HepG2 (cell line): ENCODE data around the gene RPS15A. TPM values are rescaled to one million over a fixed set of nuclear protein-coding genes. Genes with fewer than 3 reads are reported as not detected.

ENCODE experiments used
- FOXJ3 ChIP-seq: sonication (generic); formaldehyde crosslinking; IDR thresholded peaks from 2 replicates; pipeline ENCODE4 v1.4.0; 2020; ENCODE audit warnings: missing genetic modification reagents, mild to moderate bottlenecking, borderline replicate concordance
- HHEX ChIP-seq: IDR thresholded peaks from 2 replicates; pipeline ENCODE4 v1.6.1; 2016; ENCODE audit warnings: control low read depth
- HIVEP1 ChIP-seq: sonication (generic); formaldehyde crosslinking; IDR thresholded peaks from 2 replicates; pipeline ENCODE4 v1.4.0; 2020; ENCODE audit warnings: mild to moderate bottlenecking, missing genetic modification reagents
- NAIF1 ChIP-seq: sonication (generic); formaldehyde crosslinking; IDR thresholded peaks from 2 replicates; pipeline ENCODE4 v1.5.0; 2020; ENCODE audit warnings: mild to moderate bottlenecking, missing genetic modification reagents, borderline replicate concordance
- REXO4 ChIP-seq: sonication (generic); formaldehyde crosslinking; IDR thresholded peaks from 2 replicates; pipeline ENCODE4 v1.8.0; 2022; ENCODE audit warnings: missing genetic modification reagents, mild to moderate bottlenecking, borderline replicate concordance
- SKIL ChIP-seq: sonication (generic); formaldehyde crosslinking; IDR thresholded peaks from 2 replicates; pipeline ENCODE4 v1.8.0; 2022; ENCODE audit warnings: missing genetic modification reagents, mild to moderate bottlenecking, moderate library complexity, borderline replicate concordance
- USF2 ChIP-seq, 2 experiments: sonication (generic) in 1 of 2; formaldehyde crosslinking in 1 of 2; IDR thresholded peaks; 2 replicates each; pipeline versions ENCODE4 v1.5.1 to v1.6.1; 2011 to 2020; ENCODE audit warnings: borderline replicate concordance in 1 of 2, low read depth in 1 of 2, low read length in 1 of 2, mild to moderate bottlenecking in 1 of 2, missing genetic modification reagents in 1 of 2, moderate library complexity in 1 of 2
- ZBTB20 ChIP-seq: sonication (generic); formaldehyde crosslinking; IDR thresholded peaks from 2 replicates; pipeline ENCODE4 v1.8.1; 2023; ENCODE audit warnings: missing genetic modification reagents, low read depth, mild to moderate bottlenecking, borderline replicate concordance
- ZHX2 ChIP-seq, 2 experiments: sonication (generic) in 1 of 2; formaldehyde crosslinking in 1 of 2; IDR thresholded peaks; 2 replicates each; pipeline versions ENCODE4 v1.6.1 to v1.9.0; 2014 to 2022; ENCODE audit warnings: antibody characterized with exemption in 1 of 2, borderline replicate concordance in 1 of 2, inconsistent platforms in 1 of 2, low read depth in 1 of 2, missing genetic modification reagents in 1 of 2
- ZIK1 ChIP-seq: sonication (generic); formaldehyde crosslinking; IDR thresholded peaks from 2 replicates; pipeline ENCODE4 v1.5.0; 2020; ENCODE audit warnings: mild to moderate bottlenecking, low read depth, missing genetic modification reagents, borderline replicate concordance
- ZNF10 ChIP-seq: sonication (generic); formaldehyde crosslinking; IDR thresholded peaks from 2 replicates; pipeline ENCODE4 v1.4.0; 2020; ENCODE audit warnings: mild to moderate bottlenecking, low read depth, missing genetic modification reagents, borderline replicate concordance
- ZNF770 ChIP-seq: sonication (generic); formaldehyde crosslinking; IDR thresholded peaks from 2 replicates; pipeline ENCODE4 v1.5.0; 2020; ENCODE audit warnings: mild to moderate bottlenecking, missing genetic modification reagents
- polyA plus RNA-seq, 8 experiments: library from polyadenylated mRNA; depleted of rRNA in 3 of 8; stranded (reverse) in 7 of 8; unstranded in 1 of 8; fragments of >200 nt; fragmentation: Illumina TruSeq in 4 of 8; extraction: Trizol in 4 of 8; gene quantifications; 2 replicates each; pipeline versions ENCODE4 v1.2.1 to v1.2.3, GENCODE V29; 2011 to 2016; ENCODE audit warnings: low read depth in 4 of 8, missing spikeins in 1 of 8, mixed read lengths in 1 of 8; ENCODE audit not compliant: insufficient read depth in 1 of 8
- total RNA-seq, 5 experiments: library from RNA; depleted of rRNA; stranded (reverse); fragments of >200 nt; fragmentation: Illumina TruSeq; extraction: Trizol; gene quantifications; 2 replicates each; pipeline ENCODE4 v1.2.3, GENCODE V29; 2016; ENCODE audit warnings: low read depth in 1 of 5

RPS15A gene
- total and polyA plus RNA-seq, 2 of the 13 experiments (the other 11 are each of a cell fraction or from before 2014, with no cell fraction given) = 5,489 to 9,457 TPM

- TF ChIP-seq REXO4 (peak; percentile 57; the same call in 1 of the 2 replicates), ZHX2 (IDR thresholded peaks at IDR 0.05; ENCODE audit: low read depth) (peak; percentile 91), ZHX2 (CRISPR knock-in tag; IDR thresholded peaks at IDR 0.05; ENCODE audit: borderline replicate concordance) (no peak; the same call in none of the 2 replicates), USF2 (IDR thresholded peaks at IDR 0.05; ENCODE audit: low read depth, low read length) (no peak), USF2 (CRISPR knock-in tag; IDR thresholded peaks at IDR 0.05; ENCODE audit: borderline replicate concordance) (peak; percentile 35; the same call in 1 of the 2 replicates), ZIK1 (CRISPR knock-in tag) (peak; percentile 95), ZBTB20 (peak; percentile 98), ZNF770 (CRISPR knock-in tag) (peak; percentile 41; the same call in 1 of the 2 replicates), ZNF10 (CRISPR knock-in tag) (peak; percentile 62; the same call in 1 of the 2 replicates), HHEX (peak; percentile 48), FOXJ3 (CRISPR knock-in tag) (peak; percentile 90), HIVEP1 (CRISPR knock-in tag) (peak; percentile 98), SKIL (peak; percentile 64), NAIF1 (CRISPR knock-in tag) (peak; percentile 79; the same call in 1 of the 2 replicates)
These were observed at the start of gene RPS15A (continued) for GRCh38 chr16:18789850-18790706.
